K562 (cell line): Measurements from ENCODE around the gene DYNC1I2. TPM values are rescaled to one million over a fixed set of nuclear protein-coding genes. Genes with fewer than 3 reads are reported as not detected.

Experiments used
- CBFB ChIP-seq: sonication (generic); formaldehyde crosslinking; IDR thresholded peaks from 2 replicates; pipeline ENCODE4 v1.4.0; 2020; ENCODE audit warnings: mild to moderate bottlenecking, missing genetic modification reagents
- CCNT2 ChIP-seq: IDR thresholded peaks from 2 replicates; pipeline ENCODE4 v1.6.1; 2011; ENCODE audit warnings: borderline replicate concordance, low read depth, mild to moderate bottlenecking, moderate library complexity, mixed read lengths, low read length; ENCODE audit not compliant: insufficient read length; ENCODE audit errors: extremely low read depth
- HDAC8 ChIP-seq: fragments of 450-650 bp; IDR thresholded peaks from 2 replicates; pipeline ENCODE4 v1.6.1; 2016; ENCODE audit warnings: mild to moderate bottlenecking, missing genetic modification characterization, moderate library complexity, missing compliant biosample characterization
- MIER1 ChIP-seq: fragments of 450-650 bp; IDR thresholded peaks from 2 replicates; pipeline ENCODE4 v1.6.1; 2016; ENCODE audit warnings: antibody characterized with exemption, mild to moderate bottlenecking, low read depth
- NR3C1 ChIP-seq: sonication (generic); formaldehyde crosslinking; IDR thresholded peaks from 2 replicates; pipeline ENCODE4 v1.8.1; 2022; ENCODE audit warnings: missing genetic modification reagents
- PTRF ChIP-seq: fragments of 450-650 bp; IDR thresholded peaks from 2 replicates; pipeline ENCODE4 v1.6.1; 2016; ENCODE audit warnings: mild to moderate bottlenecking, missing genetic modification characterization, missing compliant biosample characterization
- PURB ChIP-seq: sonication (generic); formaldehyde crosslinking; IDR thresholded peaks from 2 replicates; pipeline ENCODE4 v1.9.0; 2021; ENCODE audit warnings: low read depth, mild to moderate bottlenecking, missing genetic modification reagents
- RCOR1 ChIP-seq, 2 experiments: IDR thresholded peaks; 2 replicates each; pipeline ENCODE4 v1.6.1; 2012; ENCODE audit warnings: low read depth in 2 of 2, low read length in 2 of 2, borderline replicate concordance in 1 of 2, improper control_type of control experiment in 1 of 2
- SP2 ChIP-seq: IDR thresholded peaks from 2 replicates; pipeline ENCODE4 v1.6.1; 2011; ENCODE audit warnings: mild to moderate bottlenecking, low read depth, low read length, moderate library complexity; ENCODE audit not compliant: poor library complexity, severe bottlenecking; ENCODE audit errors: extremely low read depth
- SPI1 ChIP-seq: IDR thresholded peaks from 2 replicates; pipeline ENCODE4 v1.6.1; 2011; ENCODE audit warnings: low read depth, low read length, control low read depth, borderline replicate concordance
- ZKSCAN1 ChIP-seq: fragments of 150-350 bp; IDR thresholded peaks from 2 replicates; pipeline ENCODE4 v1.6.1; 2016; ENCODE audit warnings: low read depth, low read length
- polyA plus RNA-seq, 8 experiments: library from polyadenylated mRNA; depleted of rRNA in 4 of 8; stranded (reverse) in 5 of 8; unstranded in 3 of 8; fragments of >200 nt; fragmentation: Nextera tagmentation in 2 of 8; fragmentation: Illumina TruSeq in 1 of 8; extraction: Ambion mirVana in 2 of 8; extraction: Trizol in 1 of 8; gene quantifications; 2 replicates each; pipeline versions ENCODE4 v1.2.1 to v1.2.3, GENCODE V29; 2011 to 2014; ENCODE audit warnings: inconsistent platforms in 1 of 8, missing spikeins in 1 of 8
- total RNA-seq, 7 experiments: library from RNA; depleted of rRNA in 6 of 7; stranded (reverse); fragments of >200 nt in 6 of 7; fragmentation: Illumina TruSeq in 2 of 7; extraction: Trizol in 2 of 7; gene quantifications; 2 replicates each; pipeline versions ENCODE4 v1.2.1 to v1.2.3, GENCODE V29; 2011 to 2021; ENCODE audit warnings: low replicate concordance in 1 of 7
- TF ChIP-seq, protein P1 (sequence below): fragments of 450-650 bp; conservative IDR thresholded peaks from 2 replicates; pipeline ENCODE4 v1.6.1; 2016; ENCODE audit warnings: missing genetic modification characterization, low read depth, mild to moderate bottlenecking, control low read depth, missing compliant biosample characterization
- TF ChIP-seq, protein P2 (sequence below), 2 experiments: fragments of 450-650 bp in 1 of 2; IDR thresholded peaks; 2 replicates each; pipeline ENCODE4 v1.6.1; 2011 to 2017; ENCODE audit warnings: low read depth in 2 of 2, antibody characterized with exemption in 1 of 2, borderline replicate concordance in 1 of 2, low read length in 1 of 2, mild to moderate bottlenecking in 1 of 2, mixed read lengths in 1 of 2; ENCODE audit not compliant: control insufficient read depth in 1 of 2

Gene DYNC1I2
- total and polyA plus RNA-seq, 9 of the 15 experiments (the other 6 are each of a cell fraction or from before 2014, with no cell fraction given) = 59.1 to 204 (median 100) TPM

DNA sequence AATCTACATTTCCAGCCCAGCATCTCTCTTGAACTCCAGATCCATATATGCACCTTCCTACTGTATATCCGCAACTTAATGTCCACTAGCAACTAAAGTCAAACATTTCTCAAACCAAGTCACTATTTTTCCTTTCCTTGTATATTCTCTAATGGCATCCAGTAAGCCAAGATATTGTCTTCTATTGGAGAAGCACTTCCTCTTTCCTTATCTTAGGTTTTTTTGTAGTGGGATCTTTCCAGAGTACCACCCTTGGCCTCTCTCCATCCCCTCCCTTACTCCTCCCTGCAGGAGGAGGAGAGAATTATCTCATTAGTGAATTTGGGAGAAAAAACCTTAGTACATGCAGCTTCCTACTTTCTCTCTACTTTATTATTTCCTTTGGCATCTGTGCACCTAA, 8.7 kb upstream of the DYNC1I2 start (continued):
- TF ChIP-seq NR3C1 (CRISPR knock-in tag) (no peak), PURB (no peak), HDAC8 (no peak), SPI1 (peak; percentile 96), RCOR1 (IDR thresholded peaks at IDR 0.05; ENCODE audit: borderline replicate concordance in 1 of 2, low read depth in 2 of 2, low read length in 2 of 2) (0 out of 4 replicates have a peak, but pooled peaks of 1 of the 2 experiments have one; percentile 17), ZKSCAN1 (no peak), SP2 (no peak), CCNT2 (no peak), CBFB (CRISPR knock-in tag) (no peak), MIER1 (no peak), PTRF (no peak)
- TF ChIP-seq, protein P1, sequence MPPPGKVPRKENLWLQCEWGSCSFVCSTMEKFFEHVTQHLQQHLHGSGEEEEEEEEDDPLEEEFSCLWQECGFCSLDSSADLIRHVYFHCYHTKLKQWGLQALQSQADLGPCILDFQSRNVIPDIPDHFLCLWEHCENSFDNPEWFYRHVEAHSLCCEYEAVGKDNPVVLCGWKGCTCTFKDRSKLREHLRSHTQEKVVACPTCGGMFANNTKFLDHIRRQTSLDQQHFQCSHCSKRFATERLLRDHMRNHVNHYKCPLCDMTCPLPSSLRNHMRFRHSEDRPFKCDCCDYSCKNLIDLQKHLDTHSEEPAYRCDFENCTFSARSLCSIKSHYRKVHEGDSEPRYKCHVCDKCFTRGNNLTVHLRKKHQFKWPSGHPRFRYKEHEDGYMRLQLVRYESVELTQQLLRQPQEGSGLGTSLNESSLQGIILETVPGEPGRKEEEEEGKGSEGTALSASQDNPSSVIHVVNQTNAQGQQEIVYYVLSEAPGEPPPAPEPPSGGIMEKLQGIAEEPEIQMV (tag) = no peak
- TF ChIP-seq, protein P2, sequence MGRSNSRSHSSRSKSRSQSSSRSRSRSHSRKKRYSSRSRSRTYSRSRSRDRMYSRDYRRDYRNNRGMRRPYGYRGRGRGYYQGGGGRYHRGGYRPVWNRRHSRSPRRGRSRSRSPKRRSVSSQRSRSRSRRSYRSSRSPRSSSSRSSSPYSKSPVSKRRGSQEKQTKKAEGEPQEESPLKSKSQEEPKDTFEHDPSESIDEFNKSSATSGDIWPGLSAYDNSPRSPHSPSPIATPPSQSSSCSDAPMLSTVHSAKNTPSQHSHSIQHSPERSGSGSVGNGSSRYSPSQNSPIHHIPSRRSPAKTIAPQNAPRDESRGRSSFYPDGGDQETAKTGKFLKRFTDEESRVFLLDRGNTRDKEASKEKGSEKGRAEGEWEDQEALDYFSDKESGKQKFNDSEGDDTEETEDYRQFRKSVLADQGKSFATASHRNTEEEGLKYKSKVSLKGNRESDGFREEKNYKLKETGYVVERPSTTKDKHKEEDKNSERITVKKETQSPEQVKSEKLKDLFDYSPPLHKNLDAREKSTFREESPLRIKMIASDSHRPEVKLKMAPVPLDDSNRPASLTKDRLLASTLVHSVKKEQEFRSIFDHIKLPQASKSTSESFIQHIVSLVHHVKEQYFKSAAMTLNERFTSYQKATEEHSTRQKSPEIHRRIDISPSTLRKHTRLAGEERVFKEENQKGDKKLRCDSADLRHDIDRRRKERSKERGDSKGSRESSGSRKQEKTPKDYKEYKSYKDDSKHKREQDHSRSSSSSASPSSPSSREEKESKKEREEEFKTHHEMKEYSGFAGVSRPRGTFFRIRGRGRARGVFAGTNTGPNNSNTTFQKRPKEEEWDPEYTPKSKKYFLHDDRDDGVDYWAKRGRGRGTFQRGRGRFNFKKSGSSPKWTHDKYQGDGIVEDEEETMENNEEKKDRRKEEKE (IDR thresholded peaks at IDR 0.05; ENCODE audit: borderline replicate concordance in 1 of 2, control insufficient read depth in 1 of 2, low read depth in 2 of 2, low read length in 1 of 2) = no peak
